Measurements from ENCODE around the gene KCNH4.

The KCNH4 gene

DNA sequence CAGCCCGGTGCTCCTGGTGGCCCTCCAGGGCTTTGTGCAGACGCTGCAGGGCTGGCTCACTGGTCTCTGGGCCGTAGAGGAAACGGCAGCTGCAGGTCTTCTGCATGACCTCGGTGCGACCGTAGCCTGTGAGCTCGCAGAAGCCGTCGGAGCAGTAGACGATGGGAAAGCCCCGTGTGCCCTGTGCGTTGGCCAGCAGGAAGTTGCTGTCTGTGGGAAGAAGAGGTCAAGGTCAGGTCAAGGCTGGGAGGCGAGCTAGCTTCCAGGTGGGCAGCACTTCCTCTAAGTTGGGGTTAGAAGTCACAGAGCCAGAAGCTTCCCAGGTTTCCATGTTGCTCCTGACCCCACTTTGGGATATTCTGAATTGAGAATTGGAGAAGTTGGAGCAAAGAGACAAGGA is 2.1 kb downstream of the KCNH4 start:
- Histone ChIP-seq H3K4me3 (ENCODE audit: severe bottlenecking) (no peak overlapping the region), H3K4me1 (ENCODE audit: insufficient read depth, poor library complexity, severe bottlenecking) (no peaks in the 10 kb centered on the region), H3K36me3 (ENCODE audit: low read depth) (no peaks in the 10 kb centered on the region), H3K27ac (ENCODE audit: poor library complexity, severe bottlenecking) (no peak overlapping the region), H3K9me3 (ENCODE audit: severe bottlenecking) (no peaks in the 10 kb centered on the region), H3K27me3 (ENCODE audit: insufficient read depth, poor library complexity, severe bottlenecking) (peaks cover 28% of the 10 kb centered on the region)
- DNase-seq (ENCODE audit: low spot score), result no peak
- TF ChIP-seq, protein P1, sequence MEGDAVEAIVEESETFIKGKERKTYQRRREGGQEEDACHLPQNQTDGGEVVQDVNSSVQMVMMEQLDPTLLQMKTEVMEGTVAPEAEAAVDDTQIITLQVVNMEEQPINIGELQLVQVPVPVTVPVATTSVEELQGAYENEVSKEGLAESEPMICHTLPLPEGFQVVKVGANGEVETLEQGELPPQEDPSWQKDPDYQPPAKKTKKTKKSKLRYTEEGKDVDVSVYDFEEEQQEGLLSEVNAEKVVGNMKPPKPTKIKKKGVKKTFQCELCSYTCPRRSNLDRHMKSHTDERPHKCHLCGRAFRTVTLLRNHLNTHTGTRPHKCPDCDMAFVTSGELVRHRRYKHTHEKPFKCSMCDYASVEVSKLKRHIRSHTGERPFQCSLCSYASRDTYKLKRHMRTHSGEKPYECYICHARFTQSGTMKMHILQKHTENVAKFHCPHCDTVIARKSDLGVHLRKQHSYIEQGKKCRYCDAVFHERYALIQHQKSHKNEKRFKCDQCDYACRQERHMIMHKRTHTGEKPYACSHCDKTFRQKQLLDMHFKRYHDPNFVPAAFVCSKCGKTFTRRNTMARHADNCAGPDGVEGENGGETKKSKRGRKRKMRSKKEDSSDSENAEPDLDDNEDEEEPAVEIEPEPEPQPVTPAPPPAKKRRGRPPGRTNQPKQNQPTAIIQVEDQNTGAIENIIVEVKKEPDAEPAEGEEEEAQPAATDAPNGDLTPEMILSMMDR (IDR thresholded peaks at IDR 0.05; ENCODE audit: poor library complexity, severe bottlenecking), result no peak
- no peak for ATAC-seq (ENCODE audit: low read depth)

DNA sequence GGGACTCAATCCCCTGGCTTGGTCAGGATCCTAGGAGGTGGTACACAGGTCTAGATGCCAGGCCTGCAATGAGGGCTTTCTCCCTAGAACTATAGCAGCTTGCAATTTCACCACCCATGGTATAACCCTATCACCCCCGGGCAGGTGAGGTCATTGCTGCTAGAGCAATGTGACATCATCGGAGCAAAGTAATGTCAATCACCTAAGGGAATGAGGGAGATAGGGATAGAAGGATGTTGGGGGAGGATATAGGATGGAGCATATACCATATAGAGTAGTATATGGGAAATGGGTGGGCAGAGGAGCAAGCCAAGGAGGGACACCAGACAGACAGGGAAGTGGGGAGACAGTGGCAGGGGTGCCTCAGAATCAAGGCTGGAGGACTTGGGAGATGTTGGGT is 3.3 kb downstream of the KCNH4 start:
- DNase-seq (ENCODE audit: low spot score) (no peak), ATAC-seq (ENCODE audit: low read depth) (no peak)
- H3K4me1 ChIP-seq (ENCODE audit: insufficient read depth, poor library complexity, severe bottlenecking), result no peaks in the 10 kb centered on the region
- no peaks in the 10 kb centered on the region for H3K9me3 ChIP-seq (ENCODE audit: severe bottlenecking)
- H3K27ac ChIP-seq (ENCODE audit: poor library complexity, severe bottlenecking), result no peak overlapping the region
- no peaks in the 10 kb centered on the region for H3K36me3 ChIP-seq (ENCODE audit: low read depth)
- peaks cover 25% of the 10 kb centered on the region for H3K27me3 ChIP-seq (ENCODE audit: insufficient read depth, poor library complexity, severe bottlenecking)
- TF ChIP-seq, protein P1 (IDR thresholded peaks at IDR 0.05; ENCODE audit: poor library complexity, severe bottlenecking), result no peak
- no peak overlapping the region for H3K4me3 ChIP-seq (ENCODE audit: severe bottlenecking)

DNA sequence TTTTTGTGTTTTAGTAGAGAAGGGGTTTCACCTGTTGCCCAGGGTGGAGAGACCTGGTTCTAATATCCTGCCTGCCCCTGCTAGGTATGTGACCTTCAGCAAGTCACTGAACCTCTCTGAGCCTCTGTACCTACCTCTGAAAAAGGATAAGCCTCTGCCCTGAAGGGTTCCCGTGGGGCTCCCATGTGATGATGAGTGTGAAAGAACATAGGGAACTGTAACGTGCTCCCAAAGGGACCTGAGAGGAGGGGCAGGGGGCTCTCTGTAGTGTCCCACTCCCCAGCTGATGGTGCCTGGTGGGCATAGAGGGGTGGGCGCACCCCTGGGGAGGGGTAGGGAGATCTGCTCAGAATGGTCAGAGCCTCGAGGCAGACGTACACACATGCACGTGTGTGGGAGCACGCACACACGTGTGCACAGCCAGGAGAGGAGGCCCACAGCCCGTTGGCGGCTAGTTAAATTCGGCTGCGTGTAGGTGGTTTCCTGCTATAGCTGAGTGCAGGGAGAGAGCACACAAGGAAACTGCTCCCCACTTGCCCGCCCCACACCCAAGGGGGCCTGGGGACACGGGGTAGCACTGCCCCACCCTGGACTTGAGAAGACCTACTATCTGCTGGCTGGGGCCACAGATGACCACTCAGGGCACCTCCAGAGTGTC is 6.7 kb downstream of the KCNH4 start:
- DNase-seq (ENCODE audit: low spot score) (no peak), ATAC-seq (ENCODE audit: low read depth) (no peak)
- Histone ChIP-seq H3K9me3 (ENCODE audit: severe bottlenecking) (no peaks in the 10 kb centered on the region), H3K27me3 (ENCODE audit: insufficient read depth, poor library complexity, severe bottlenecking) (no peaks in the 10 kb centered on the region), H3K36me3 (ENCODE audit: low read depth) (no peaks in the 10 kb centered on the region), H3K4me1 (ENCODE audit: insufficient read depth, poor library complexity, severe bottlenecking) (no peaks in the 10 kb centered on the region), H3K27ac (ENCODE audit: poor library complexity, severe bottlenecking) (no peak overlapping the region), H3K4me3 (ENCODE audit: severe bottlenecking) (no peak overlapping the region)
- TF ChIP-seq, protein P1 (IDR thresholded peaks at IDR 0.05; ENCODE audit: poor library complexity, severe bottlenecking), result no peak

DNA sequence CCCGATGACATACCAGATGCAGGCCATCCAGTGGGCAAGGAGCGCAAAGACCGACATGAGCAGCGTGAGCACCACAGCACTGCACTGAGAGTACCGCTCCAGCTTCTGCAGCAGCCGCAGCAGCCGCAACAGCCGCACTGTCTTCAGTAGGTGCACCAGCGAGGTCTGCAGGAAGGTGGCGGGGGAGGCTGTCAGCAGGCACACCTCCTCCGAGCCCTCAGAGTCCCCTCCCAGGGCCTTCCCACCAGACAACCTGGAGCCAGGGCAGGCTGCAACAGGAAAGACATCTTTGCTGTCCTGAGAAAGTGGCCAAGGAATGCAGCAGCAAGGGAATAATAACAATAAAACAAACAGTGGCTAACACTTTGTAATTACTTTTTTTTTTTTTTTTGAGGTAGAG is 9.1 kb downstream of the KCNH4 start:
- H3K27ac ChIP-seq (ENCODE audit: poor library complexity, severe bottlenecking), result no peak overlapping the region
- H3K4me1 ChIP-seq (ENCODE audit: insufficient read depth, poor library complexity, severe bottlenecking), result no peaks in the 10 kb centered on the region
- H3K27me3 ChIP-seq (ENCODE audit: insufficient read depth, poor library complexity, severe bottlenecking), result no peaks in the 10 kb centered on the region
- no peak overlapping the region for H3K4me3 ChIP-seq (ENCODE audit: severe bottlenecking)
- TF ChIP-seq, protein P1 (IDR thresholded peaks at IDR 0.05; ENCODE audit: poor library complexity, severe bottlenecking), result peak; percentile 14
- no peak for DNase-seq (ENCODE audit: low spot score)
- no peaks in the 10 kb centered on the region for H3K36me3 ChIP-seq (ENCODE audit: low read depth)
- H3K9me3 ChIP-seq (ENCODE audit: severe bottlenecking), result no peaks in the 10 kb centered on the region
- ATAC-seq (ENCODE audit: low read depth), result peak; percentile 79

DNA sequence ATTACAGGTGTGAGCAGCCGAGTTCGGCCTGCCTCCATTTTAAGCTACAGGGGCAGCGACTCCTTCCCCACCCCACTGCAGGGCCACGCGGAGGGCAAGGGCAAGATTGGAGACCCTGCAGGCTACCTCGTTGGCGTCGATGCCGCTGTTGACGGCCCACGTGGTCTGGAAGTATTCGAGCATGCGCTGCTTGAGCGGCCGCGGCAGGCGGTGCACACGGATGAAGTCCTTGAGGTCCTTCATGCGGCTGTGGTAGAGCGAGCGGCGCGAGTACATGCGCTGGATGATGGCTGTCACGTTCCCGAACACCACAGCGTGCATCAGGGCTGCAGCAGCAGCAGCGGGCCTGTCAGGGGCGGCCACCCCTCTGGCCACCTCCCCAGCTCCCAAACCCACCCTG is 11.6 kb downstream of the KCNH4 start:
- Histone ChIP-seq H3K27ac (ENCODE audit: poor library complexity, severe bottlenecking) (no peak overlapping the region), H3K4me1 (ENCODE audit: insufficient read depth, poor library complexity, severe bottlenecking) (no peaks in the 10 kb centered on the region), H3K9me3 (ENCODE audit: severe bottlenecking) (no peaks in the 10 kb centered on the region), H3K4me3 (ENCODE audit: severe bottlenecking) (no peak overlapping the region), H3K27me3 (ENCODE audit: insufficient read depth, poor library complexity, severe bottlenecking) (no peaks in the 10 kb centered on the region), H3K36me3 (ENCODE audit: low read depth) (no peaks in the 10 kb centered on the region)
- TF ChIP-seq, protein P1 (IDR thresholded peaks at IDR 0.05; ENCODE audit: poor library complexity, severe bottlenecking), result no peak
- ATAC-seq (ENCODE audit: low read depth) (no peak), DNase-seq (ENCODE audit: low spot score) (no peak)
